Body of pancreas (tissue), 4 donors: ENCODE results near the gene HSPA1A. TPM values are rescaled to one million over a fixed set of nuclear protein-coding genes. Genes with fewer than 3 reads are reported as not detected.

Source experiments
- ATAC-seq: fragments of 150-250 bp; one replicate; pipeline ENCODE4 v1.9.1; 2016
- DNase-seq, 4 donors: peaks; one replicate each; pipeline ENCODE4 v3.0.0-alpha.2; 2019
- H3K27ac ChIP-seq, 4 donors: fragments of 200-600 bp; sonication (generic); 1 replicate in 3 of 4; 2 replicates in 1 of 4; pipeline versions ENCODE4 v1.5.1 to v1.6.1; 2016 to 2019; ENCODE audit warnings: mild to moderate bottlenecking in 1 of 4, mixed read lengths in 1 of 4, moderate library complexity in 1 of 4
- H3K27me3 ChIP-seq, 2 donors: fragments of 200-600 bp; sonication (generic); one replicate each; pipeline ENCODE4 v1.6.0; 2016; ENCODE audit warnings: mild to moderate bottlenecking in 1 of 2
- H3K36me3 ChIP-seq, 2 donors: fragments of 200-600 bp; sonication (generic); replicated peaks in 1 of 2; 2 replicates each; pipeline ENCODE4 v1.5.1; 2016; ENCODE audit warnings: low read depth in 2 of 2; ENCODE audit not compliant: insufficient read depth in 1 of 2
- H3K4me1 ChIP-seq: fragments of 200-600 bp; sonication (generic); one replicate; pipeline ENCODE4 v1.6.0; 2016
- H3K4me3 ChIP-seq, 2 donors: fragments of 200-600 bp; sonication (generic); 1 replicate in 1 of 2; 2 replicates in 1 of 2; pipeline ENCODE4 v1.5.1; 2016 to 2019
- H3K9me3 ChIP-seq, 3 donors: fragments of 200-600 bp; sonication (generic); 1 replicate in 2 of 3; 2 replicates in 1 of 3; pipeline ENCODE4 v1.5.1; 2016
- CTCF ChIP-seq, 7 experiments: fragments of 450-650 bp in 4 of 7; fragments of 200-600 bp in 3 of 7; sonication (generic) in 3 of 7; IDR thresholded peaks; one replicate each; pipeline ENCODE4 v1.5.1; 2016 to 2019; ENCODE audit warnings: antibody characterized with exemption in 7 of 7
- POLR2A ChIP-seq, 3 donors: fragments of 450-650 bp; IDR thresholded peaks; one replicate each; pipeline ENCODE4 v1.6.1; 2016; ENCODE audit warnings: antibody characterized with exemption in 3 of 3, mild to moderate bottlenecking in 2 of 3
- WGBS, 2 donors: methylation state at CpG; one replicate each; pipeline ENCODE4 v1.1.5; 2017; 5-methylcytosine and 5-hydroxymethylcytosine counted together
- intact Hi-C: fragments of 100-400 bp; cut with DNase I; formaldehyde crosslinking; loops from one replicate; pipeline ENCODE4 v1.15.1; 2023
- total RNA-seq, 2 donors: library from RNA; depleted of rRNA; stranded (reverse); fragments of >200 nt; gene quantifications; one replicate each; pipeline ENCODE4 v1.1.0, GENCODE V29; 2016

HSPA1A gene
- total RNA-seq, 2 donors from 2014 or later, result 70.9 to 92.1 TPM

DNA sequence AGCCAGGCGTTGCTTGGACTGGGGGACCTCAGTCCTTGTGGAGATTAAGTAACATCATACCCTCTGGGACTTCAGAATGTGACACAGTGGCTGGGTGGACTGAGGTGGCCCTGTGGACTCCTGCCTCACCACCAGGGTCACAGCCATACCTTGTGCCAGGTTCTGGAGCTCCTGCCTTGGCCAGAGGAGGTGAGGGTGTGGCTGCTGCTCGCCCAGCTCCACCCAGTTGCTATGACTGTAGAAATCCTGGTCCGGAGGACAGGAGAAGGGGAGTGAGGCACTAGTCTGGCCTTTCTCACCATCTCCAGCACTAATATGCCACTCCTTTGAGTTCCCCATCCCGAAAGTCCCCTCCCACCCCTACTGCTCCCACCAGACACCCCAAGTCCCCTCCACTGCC is 40.2 kb upstream of the HSPA1A start:
- Histone ChIP-seq H3K27ac (peak overlapping the region in 1 of 4 donors; percentile 12), H3K4me3 (no peak overlapping the region), H3K27me3 (no peaks in the 10 kb centered on the region), H3K4me1 (peaks cover 23% of the 10 kb centered on the region), H3K36me3 (peaks cover 4 to 8% of the 10 kb centered on the region in 2 donors), H3K9me3 (no peaks in the 10 kb centered on the region)
- intact Hi-C loops, result no loop called here
- ATAC-seq, result no peak
- DNase-seq, result peak in 1 of 4 donors; percentile 49
- whole genome bisulfite sequencing, 2 donors, result 54 to 56% methylated on average over 4 of the region's 4 CpGs
- TF ChIP-seq CTCF (IDR thresholded peaks at IDR 0.05), result no peak
- no peak for TF ChIP-seq POLR2A (IDR thresholded peaks at IDR 0.05)

- WGBS, 2 donors, result 77 to 88% methylated on average over 14 to 28 of the region's 32 CpGs
- DNase-seq (no peak), ATAC-seq (no peak)
- TF ChIP-seq CTCF (IDR thresholded peaks at IDR 0.05), result no peak
- TF ChIP-seq POLR2A (IDR thresholded peaks at IDR 0.05), result no peak
- intact Hi-C loops, result no loop called here
- Histone ChIP-seq H3K4me1 (peaks cover 23% of the 10 kb centered on the region), H3K27me3 (no peaks in the 10 kb centered on the region), H3K36me3 (peaks cover 4 to 15% of the 10 kb centered on the region in 2 donors), H3K27ac (peak overlapping the region in 1 of 4 donors; percentile 83), H3K4me3 (no peak overlapping the region), H3K9me3 (no peaks in the 10 kb centered on the region)
Observed at GRCh38 chr6:31775633-31776484, 39.5 kb upstream of the HSPA1A start.

DNA sequence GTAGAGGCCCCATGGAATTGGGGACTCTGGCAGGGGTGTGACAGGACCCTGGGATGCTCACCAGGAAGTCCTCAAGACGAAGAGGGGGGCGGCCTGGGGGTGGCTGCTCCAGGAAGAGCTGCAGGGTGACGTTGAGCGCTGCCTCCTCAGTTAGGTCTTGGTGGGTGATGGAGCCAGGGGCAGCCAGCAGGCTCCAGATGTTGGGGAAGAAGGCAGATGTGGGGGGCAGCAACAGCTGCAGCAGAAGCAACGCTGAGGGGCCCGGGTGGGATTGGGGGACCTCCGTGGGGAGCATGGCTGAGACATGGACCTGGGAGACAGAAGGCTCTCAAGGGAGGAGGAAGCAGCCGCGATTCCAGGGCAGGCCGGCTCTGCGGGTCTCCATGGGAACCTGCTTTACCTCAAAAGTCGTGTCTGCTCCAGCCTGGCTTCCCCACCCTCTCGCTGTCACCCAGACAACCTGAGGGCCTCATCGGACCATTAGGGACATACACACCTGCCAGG is 38.8 kb upstream of the HSPA1A start:
- Histone ChIP-seq H3K4me1 (peaks cover 23% of the 10 kb centered on the region), H3K27ac (peak overlapping the region; percentile 58 to 83 (median 76)), H3K27me3 (no peaks in the 10 kb centered on the region), H3K9me3 (no peaks in the 10 kb centered on the region), H3K4me3 (no peak overlapping the region), H3K36me3 (peaks cover 4 to 21% of the 10 kb centered on the region in 2 donors)
- WGBS, 2 donors, result 23 to 70% methylated on average over 6 to 14 of the region's 14 CpGs
- no peak for DNase-seq
- TF ChIP-seq CTCF (IDR thresholded peaks at IDR 0.05) (no peak), POLR2A (IDR thresholded peaks at IDR 0.05) (no peak)
- intact Hi-C loops, result no loop called here
- ATAC-seq, result peak; percentile 30

DNA sequence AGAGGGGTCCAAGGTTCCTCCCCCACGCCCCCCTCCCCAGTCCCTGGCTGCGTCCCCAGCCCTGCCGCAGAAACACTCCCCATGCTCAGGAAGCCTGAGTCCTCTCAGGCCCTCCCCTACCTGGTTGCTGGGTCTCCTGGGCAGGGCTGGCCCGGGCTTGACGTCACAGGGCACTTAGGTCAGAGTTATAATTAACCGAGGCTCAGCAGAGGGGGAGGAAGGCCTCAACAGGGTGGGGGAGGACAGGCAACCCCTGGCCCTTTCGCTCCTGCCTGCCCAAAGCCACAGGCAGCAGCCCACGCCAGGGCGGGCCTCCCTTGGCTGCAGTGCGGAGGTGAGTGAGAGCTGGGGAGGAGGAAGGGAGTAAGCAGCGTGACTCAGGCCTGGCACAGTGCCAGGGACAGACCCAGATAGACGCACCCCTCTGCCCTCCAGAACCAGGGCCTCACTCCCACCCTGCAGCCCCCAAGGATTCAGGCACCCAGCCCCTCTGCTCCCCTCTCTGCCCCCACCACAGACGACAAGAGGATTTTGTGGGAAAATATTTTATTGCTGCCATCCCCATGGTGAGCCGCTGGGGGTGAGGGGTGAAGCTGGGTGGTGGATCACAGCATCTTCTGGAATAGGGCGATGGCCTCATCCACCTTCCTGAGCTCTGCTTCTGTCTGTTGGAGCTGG is 38.2 kb upstream of the HSPA1A start, which contains the start of gene VWA7:
TSS of gene VWA7 (minus strand) at position 340 of the 678 bp plus-strand sequence. CDS start 549 bp downstream, outside the sequence.
- peak; percentile 83 for ATAC-seq
- WGBS, 2 donors, result 11 to 53% methylated on average over 3 to 14 of the region's 15 CpGs
- H3K27ac ChIP-seq, result peak within 1 kb of the TSS; percentile 58 to 83 (median 76)
- DNase-seq, result peak; percentile 75 to 89 (median 82)
- no peaks in the 10 kb centered on the region for H3K27me3 ChIP-seq
- peaks cover 23% of the 10 kb centered on the region for H3K4me1 ChIP-seq
- H3K36me3 ChIP-seq, result peaks cover 4 to 25% of the 10 kb centered on the region in 2 donors
- no peaks in the 10 kb centered on the region for H3K9me3 ChIP-seq
- TF ChIP-seq CTCF (IDR thresholded peaks at IDR 0.05) (peak in 1 of 7 experiments; percentile 6), POLR2A (IDR thresholded peaks at IDR 0.05) (peak; percentile 35 to 62 (median 56))
- intact Hi-C loops, result no loop called here
- no peak within 1 kb of the TSS for H3K4me3 ChIP-seq
